Superior temporal gyrus (tissue), 1 donor: ENCODE results near the gene GDA.
A peak's percentile ranks its signal among the peaks of the same experiment; 100 is the strongest.
"Not testable (repeated sequence)": the region's sequence is repeated elsewhere in the genome, so short reads cannot be mapped to it uniquely, and the experiment has no call there.

ENCODE experiments used
- DNase-seq: peaks from one replicate; pipeline ENCODE4 v3.0.0-alpha.2; 2016; ENCODE audit errors: extremely low spot score

Gene GDA

GRCh38 chr9:72276429-72276828 lies 127.2 kb downstream of the GDA start:
- no peak for DNase-seq

- no peak for DNase-seq
These were observed 129.7 kb downstream of the GDA start for GRCh38 chr9:72278959-72279358.

GRCh38 chr9:72280913-72281500 lies 131.8 kb downstream of the GDA start:
- DNase-seq, result peak; percentile 81

GRCh38 chr9:72289401-72289800 lies 140.2 kb downstream of the GDA start:
- no peak for DNase-seq

GRCh38 chr9:72290311-72290710 lies 141.1 kb downstream of the GDA start:
- no peak for DNase-seq

GRCh38 chr9:72291576-72291975 lies 142.3 kb downstream of the GDA start:
- DNase-seq, result not testable (repeated sequence)

GRCh38 chr9:72292256-72292682 lies 143.0 kb downstream of the GDA start:
- DNase-seq, result peak; percentile 85

GRCh38 chr9:72292874-72293607 lies 143.8 kb downstream of the GDA start:
- DNase-seq, result no peak

GRCh38 chr9:72294936-72295335 lies 145.7 kb downstream of the GDA start:
- DNase-seq, result no peak

- no peak for DNase-seq
These were observed 148.3 kb downstream of the GDA start for GRCh38 chr9:72297516-72297915.

- DNase-seq, result no peak
These were observed 149.9 kb downstream of the GDA start for GRCh38 chr9:72299017-72299603.

GRCh38 chr9:72300873-72301272 lies 151.6 kb downstream of the GDA start:
- no peak for DNase-seq
